ENCODE results near the gene CPN1. TPM values are rescaled to one million over a fixed set of nuclear protein-coding genes. Genes with fewer than 3 reads are reported as not detected.

The CPN1 gene
- not detected in 2 replicates for total RNA-seq

DNA sequence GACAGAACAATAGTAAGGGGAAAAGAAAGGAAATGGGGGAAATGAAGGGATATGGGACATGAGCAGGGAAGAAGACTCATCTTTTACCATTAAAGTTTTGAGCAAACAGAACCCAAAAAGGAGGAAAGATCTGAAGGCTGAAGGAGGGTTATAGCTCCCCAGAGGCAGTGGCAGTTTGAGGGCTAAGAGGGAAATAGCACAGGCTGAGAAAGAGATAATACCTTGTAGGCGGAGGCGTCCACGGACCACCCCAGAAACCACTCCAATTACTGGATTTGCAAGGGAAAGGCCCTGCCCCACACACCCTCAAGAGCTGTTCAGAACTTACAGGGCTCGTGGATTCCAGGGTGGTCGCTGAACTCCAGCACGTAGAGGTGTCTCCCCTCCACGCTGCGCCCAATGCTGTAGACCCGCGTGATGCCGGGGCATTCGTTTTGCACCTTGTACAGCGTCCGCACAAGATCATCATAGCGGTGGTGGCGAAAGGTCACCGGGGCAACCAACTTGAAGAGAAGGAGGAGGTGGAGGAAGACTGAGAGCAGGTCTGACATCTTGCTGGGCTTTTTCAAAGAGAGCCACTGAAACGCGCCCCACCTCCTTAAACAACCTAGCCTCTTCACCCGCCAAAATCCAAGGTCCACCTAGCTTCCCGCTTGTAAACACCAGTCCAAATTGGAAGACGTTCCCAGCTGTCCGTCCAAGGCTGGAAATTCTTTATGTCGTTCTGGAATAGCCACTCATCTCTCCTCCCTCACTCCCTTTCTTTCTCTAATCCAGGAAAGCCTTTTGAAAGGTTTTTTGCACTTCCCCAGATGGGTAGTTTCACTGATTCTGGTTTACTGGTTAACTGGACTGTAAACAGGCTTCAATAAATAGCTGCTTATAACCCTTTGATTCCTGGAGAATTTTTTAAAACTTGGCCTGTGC, at the start of gene CPN1:
Gene CPN1, minus strand, starts transcription at position 795 of the 927 bp plus-strand sequence. Its CDS starts 244 bp downstream, at position 551.

DNA sequence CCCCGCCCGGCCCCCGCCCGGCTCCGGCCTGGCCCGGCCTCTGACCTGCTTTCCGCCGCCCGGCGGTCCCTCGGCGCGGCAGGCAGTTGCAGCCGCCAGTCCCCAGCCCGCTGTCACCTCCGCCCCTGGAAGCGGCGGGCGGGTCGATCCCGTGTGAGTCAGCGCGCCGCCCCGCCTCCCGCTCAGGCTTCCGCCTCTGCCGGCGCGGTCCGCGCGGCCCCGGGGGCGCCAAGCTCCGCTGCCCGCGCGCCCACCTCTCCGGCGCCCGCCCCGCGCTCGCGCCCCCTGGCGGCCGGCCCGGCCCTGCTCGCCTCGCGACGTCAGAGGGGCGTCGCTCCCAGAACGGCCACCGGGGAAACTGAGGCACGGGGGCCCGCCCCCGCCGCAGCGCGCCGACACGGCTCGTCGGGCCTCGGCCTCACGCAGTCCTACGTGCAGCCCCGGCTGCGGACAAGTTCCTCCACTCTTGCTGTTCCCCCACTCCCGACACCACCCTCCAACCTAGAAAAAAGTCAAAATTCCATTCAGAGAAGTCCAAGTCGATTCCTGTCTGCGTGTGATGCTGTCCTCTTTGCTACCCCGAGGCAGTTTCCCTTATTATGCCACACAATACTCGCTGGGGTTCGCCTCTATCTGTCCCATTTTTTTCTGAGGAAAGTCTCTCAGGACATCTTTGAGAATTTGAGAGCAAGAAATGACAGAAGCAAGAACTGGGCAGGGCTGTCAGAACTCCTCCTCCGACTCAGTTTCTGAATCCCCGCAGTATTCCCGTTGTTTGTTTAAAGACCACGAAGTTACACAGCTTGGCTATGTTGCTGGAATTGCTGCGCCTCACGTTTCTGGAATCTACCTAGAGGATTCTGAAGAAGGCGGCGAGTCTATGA, 71.6 kb downstream of the CPN1 start, which contains the start of gene DNMBP:
Gene DNMBP, minus strand, starts transcription at position 155 of the 884 bp plus-strand sequence. CDS start 37,823 bp downstream, outside the sequence.

Other genes with a start within 250 kb of the CPN1 start
- gene DNMBP, start 71.9 kb downstream of the CPN1 start, total RNA-seq, result 19.1 and 20.9 TPM in 2 replicates
- 34.7 and 35.0 TPM in 2 replicates for gene ERLIN1, start 104.2 kb upstream of the CPN1 start, total RNA-seq
- 20.0 and 22.9 TPM in 2 replicates for gene CHUK, start 147.7 kb upstream of the CPN1 start, total RNA-seq
- 16.2 and 16.8 TPM in 2 replicates for gene CWF19L1, start 185.8 kb upstream of the CPN1 start, total RNA-seq
- gene BLOC1S2, start 204.8 kb upstream of the CPN1 start, total RNA-seq, result 20.4 and 33.2 TPM in 2 replicates
- not detected in 2 replicates for gene PKD2L1, start 248.4 kb upstream of the CPN1 start, total RNA-seq

All from hair follicle dermal papilla cell (primary cell).